ENCODE results near the gene CCSER2.
"Not testable (repeated sequence)": the region's sequence is repeated elsewhere in the genome, so short reads cannot be mapped to it uniquely, and the experiment has no call there.

Gene CCSER2

DNA sequence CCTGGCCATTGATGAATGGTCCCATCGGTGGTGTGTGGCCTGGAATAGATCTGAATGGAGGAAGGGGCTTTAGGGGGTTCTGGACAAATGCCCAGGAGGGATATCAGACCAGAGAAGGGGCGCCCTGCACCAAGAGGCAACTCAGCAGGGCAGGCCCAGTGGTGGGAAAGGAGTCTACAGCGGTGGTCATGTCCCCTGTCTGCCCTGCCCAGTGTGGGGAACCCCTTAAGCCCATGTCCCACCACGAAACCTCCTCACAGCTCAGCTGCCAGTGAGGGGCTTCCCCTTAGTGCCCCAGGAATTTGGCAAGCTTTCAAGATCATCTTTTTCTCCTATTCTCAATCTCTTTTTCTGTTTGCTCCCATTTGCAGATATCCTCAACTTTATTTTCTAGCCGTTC lies 14.1 kb upstream of the CCSER2 start:
- no peak for DNase-seq (ENCODE audit: low read depth in 2 of 2)

DNA sequence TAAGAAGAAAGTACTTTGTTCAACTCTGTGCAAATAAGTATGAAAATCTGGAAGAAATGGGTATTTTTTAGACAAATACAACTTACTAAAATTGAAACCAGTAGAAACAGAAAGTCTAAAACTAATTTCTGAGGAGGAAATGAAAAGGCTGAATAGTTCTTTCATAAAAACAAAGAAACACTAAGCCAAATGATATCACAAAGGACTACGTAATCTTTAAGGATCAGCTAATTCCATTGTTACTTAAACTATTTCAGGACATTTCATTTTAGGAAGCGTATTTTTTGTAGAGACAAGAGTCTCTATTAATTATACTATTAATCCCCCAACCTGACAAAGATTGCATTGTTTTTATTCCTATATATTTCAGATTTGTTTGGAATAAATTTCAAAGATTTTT lies 11.2 kb upstream of the CCSER2 start:
- no peak for DNase-seq (ENCODE audit: low read depth in 2 of 2)

- DNase-seq (ENCODE audit: low read depth in 2 of 2), result no peak
These were observed 6.5 kb upstream of the CCSER2 start for GRCh38 chr10:84321902-84322301.

GRCh38 chr10:84323566-84323965 lies 4.8 kb upstream of the CCSER2 start:
- not testable (repeated sequence) for DNase-seq (ENCODE audit: low read depth in 2 of 2)

DNA sequence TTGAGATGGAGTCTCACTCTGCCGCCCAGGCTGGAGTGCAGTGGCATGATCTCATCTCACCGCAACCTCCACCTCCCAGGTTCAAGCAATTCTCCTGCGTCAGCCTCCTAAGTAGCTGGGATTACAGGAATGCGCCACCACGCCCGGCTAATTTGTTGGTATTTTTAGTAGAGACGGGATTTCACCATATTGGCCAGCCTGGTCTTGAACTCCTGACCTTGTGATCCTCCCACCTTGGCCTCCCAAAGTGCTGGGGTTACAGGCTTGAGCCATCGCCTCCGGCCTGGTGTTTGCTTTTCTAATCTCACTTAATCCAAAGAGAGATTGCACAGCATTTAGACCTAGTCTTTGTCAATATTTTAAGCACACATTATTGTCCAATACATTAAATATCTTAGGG lies 1.4 kb upstream of the CCSER2 start:
- DNase-seq (ENCODE audit: low read depth in 2 of 2), result not testable (repeated sequence)

GRCh38 chr10:84329196-84329611 lies 815 bp downstream of the CCSER2 start:
- peak; percentile 61 to 67 for DNase-seq (ENCODE audit: low read depth in 2 of 2)

DNA sequence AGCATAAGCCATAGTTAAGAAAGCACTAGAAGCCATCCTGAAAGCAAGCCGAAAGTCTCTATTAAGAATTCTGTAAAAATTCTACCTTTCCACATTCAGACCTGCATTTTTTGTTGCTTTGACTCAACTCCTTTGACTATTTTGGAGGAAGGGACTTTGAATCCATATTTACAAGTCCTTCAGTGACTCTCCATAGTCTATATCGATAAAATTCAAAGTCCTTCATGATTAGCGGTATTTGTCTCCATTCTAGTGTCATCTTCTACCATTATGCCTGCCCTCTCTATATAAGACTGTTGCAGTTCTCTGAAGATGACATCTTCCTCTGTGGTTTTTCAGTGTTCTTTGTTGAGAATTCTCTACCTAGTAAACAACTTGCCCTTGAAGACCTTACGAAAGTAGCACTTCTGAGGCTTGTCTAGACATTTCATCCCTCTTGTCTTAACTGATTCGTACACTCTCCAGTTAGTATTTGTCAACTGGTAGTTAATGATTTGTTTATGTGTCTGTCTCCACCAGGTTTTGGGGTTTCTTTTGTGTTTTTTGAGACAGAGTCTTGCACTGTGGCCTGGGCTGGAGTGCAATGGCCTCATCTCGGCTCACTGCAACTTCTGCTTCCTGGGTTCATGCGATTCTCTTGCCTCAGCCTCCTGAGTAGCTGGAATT lies 1.7 kb downstream of the CCSER2 start:
- DNase-seq (ENCODE audit: low read depth in 2 of 2), result no peak

DNA sequence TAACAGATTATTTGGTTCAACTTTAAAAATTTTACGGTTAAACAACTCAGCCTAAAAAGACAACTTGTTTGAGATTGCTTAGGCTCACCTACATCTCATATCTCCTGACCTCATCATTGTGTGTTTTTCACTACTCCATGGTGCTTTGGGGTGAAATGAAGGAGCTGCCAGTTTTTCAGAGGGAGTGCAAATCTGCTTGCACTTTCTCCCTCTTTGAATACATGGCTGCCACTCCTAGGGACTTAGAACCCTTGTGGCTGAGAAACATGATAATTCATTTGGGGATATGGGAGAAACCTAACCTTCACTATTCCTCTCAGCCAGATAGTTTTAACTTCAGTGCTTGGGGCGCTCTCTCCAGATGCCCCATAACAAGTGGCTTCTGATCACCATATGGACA lies 2.7 kb downstream of the CCSER2 start:
- DNase-seq (ENCODE audit: low read depth in 2 of 2), result no peak

DNA sequence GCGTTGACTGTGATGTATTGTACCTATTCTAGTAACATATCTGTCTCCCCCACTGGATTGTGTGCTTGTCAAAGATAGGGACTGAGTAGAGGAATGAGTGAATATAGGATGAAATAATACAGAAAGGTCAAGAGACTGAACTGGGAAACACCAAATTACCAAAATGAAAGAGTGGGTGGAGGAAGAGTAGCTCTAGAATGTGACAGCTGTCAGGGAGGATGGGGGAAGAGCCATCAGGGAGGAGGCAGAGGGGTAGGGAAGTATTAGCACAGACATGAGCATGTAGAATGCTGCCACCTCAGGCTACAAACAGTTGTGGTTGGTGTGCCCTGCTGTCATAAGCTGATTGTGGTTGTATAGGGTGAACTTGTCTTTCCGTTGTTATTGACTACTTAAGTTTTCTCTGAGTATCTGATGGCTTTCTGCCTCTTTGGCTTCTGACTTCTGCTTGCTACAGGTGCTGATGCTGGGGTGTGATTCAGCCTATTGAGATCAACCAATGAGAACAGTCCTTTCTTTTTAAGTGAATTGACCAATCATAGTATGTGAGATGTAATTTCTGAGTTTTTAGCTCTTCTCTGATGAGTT lies 5.6 kb downstream of the CCSER2 start:
- peak; percentile 38 to 49 for DNase-seq (ENCODE audit: low read depth in 2 of 2)

DNA sequence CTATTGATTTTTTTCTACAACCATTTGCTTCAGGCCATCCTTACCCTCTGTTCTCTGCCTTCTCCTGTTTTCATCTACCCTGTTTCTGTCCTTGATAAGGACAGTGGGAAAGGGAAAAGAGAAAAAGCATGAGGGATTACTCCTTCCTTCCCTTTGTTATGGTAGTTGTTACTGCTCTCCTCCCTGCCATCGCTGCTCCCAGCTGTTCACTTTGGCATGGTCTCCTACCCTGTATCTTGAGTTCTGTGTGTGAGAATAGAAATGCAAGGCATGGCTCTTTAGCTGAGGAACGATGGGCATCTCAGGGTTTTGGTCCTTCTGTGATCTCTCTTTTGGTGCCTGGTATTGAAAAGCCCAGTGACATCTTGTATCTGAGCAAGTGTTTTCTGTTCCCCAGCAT lies 6.4 kb downstream of the CCSER2 start:
- no peak for DNase-seq (ENCODE audit: low read depth in 2 of 2)

DNA sequence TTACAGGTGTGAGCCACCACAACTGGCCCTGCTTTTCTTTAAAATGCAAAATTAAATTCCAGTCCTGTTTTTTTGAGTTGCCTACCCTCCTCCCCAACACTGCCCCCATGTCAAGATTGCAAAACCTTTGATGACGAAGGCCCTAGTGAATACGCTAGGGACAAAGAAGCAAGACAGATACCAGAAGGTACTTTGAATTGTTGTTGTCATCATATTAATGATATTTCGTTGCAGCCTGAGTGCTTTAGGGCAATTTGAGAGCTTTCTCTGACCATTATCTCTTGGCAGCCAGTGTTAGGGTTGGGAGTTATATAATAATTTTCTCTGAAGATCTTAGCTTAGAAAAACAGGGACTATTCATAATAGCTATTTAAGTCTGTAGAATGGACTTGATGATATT lies 7.1 kb downstream of the CCSER2 start:
- DNase-seq (ENCODE audit: low read depth in 2 of 2), result no peak

DNA sequence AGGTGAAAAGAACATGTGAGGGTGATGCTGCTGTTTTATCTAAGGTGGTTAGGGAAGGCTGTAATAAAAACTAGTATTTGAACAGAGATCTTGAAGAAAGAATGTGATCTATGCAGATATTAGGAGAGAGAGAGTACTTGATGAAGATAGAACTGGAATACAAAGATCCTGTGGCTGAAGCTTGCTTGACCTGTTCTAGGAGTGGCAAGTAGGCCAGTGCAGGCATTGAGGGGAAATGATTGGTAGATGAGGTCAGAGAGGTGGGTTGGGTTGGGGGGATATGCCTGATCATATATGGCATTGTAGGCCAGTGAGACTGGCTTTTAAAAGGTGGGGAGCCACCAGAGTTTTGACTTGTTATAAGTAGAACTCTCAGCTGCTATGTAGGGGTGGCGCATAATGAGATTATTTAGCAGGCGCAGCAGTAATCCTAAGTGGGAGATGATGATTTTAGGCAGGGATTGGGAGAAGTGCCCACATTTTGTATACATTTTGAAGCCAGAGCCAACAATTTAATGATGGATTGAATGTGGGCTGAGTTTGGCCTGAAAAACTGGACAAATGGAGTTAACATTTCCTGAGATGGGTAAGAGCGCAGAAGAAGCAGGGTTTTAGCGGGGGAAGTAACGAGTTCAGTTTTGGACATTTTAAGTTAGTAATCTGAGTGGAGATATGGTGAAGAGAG lies 8.2 kb downstream of the CCSER2 start:
- no peak for DNase-seq (ENCODE audit: low read depth in 2 of 2)

DNA sequence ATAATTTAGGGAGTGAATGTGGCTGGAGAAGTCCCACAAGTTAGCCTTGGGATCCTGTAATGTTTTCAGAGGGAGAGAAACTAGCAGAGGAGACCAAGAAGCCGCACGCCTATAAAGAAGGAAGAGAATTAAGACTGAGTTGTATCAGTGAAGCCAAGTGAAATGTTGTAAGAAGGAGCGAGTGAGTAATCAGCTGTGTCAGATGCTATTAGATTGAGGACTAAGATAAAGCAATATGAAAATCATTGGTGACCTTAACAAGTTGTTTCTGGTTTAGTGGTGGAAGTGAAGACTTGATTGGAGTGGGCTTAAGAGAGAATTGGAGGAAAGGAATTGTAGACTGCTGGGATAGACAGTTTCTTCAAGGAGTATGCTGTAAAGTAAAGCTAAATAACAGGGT lies 8.8 kb downstream of the CCSER2 start:
- no peak for DNase-seq (ENCODE audit: low read depth in 2 of 2)

- no peak for DNase-seq (ENCODE audit: low read depth in 2 of 2)
These were observed 10.6 kb downstream of the CCSER2 start for GRCh38 chr10:84339025-84339424.

- DNase-seq (ENCODE audit: low read depth in 2 of 2), result no peak
These were observed 11.8 kb downstream of the CCSER2 start for GRCh38 chr10:84340187-84340586.

DNA sequence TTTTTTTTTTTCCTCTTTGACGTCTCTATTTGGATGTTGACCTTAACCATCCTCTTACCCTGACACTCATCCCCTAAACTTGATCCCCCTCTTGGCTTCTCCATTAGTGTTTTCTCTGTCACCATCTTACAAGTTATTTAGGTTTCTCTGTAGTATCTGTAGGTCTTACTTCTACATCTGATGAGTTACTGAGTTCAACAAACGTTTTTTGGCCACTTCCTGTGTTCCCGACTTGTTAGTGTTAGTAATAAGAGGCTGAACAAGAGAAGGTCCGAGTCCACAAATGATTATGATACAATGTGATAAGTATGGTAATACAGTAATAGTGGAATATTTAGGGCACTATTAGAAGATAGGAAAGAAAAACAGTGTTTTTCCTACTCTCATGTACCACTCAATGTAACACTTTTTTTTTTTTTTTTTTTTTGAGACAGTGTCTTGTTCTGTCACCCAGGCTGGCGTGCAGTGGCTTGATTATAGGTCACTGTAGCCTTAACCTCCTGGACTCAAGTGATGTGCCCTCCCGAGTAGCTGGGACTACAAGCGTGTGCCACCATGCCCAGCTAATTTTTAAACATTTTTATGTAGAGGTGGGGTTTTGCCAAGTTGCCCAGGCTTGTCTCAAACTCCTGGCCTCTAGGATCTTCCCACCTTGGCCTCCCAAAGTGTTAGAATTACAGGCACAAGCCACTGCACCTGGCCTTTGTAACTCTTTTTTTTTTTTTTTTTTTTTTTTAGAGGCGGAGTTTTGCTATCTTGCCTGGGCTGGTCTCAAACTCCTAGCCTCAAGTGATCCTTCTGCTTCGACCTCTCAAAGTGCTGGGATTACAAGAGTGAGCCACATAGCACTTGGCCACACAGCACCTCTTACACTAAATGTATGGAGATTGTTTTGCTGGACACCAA lies 12.5 kb downstream of the CCSER2 start:
- no peak for DNase-seq (ENCODE audit: low read depth in 2 of 2)

GRCh38 chr10:84341538-84341856 lies 13.1 kb downstream of the CCSER2 start:
- DNase-seq (ENCODE audit: low read depth in 2 of 2), result no peak

DNA sequence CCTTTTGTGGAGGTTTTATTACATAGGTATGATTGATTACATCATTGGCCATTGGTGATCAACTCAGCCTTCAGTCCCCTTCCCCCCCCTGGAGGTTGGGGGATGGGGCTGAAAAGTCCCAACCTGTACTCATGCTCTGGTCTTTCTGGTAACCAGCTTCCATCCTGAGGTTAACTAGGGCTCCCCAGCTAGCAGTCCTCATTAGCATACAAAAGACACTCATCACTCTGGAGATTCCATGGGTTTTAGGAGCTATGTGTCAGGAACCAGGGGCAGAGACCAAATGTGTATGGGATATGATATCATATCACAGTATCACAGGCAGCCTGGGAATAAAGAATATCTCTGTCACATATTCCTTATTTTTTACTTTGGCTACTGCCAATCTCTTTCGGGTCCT lies 13.6 kb downstream of the CCSER2 start:
- no peak for DNase-seq (ENCODE audit: low read depth in 2 of 2)

- DNase-seq (ENCODE audit: low read depth in 2 of 2), result no peak
These were observed 14.2 kb downstream of the CCSER2 start for GRCh38 chr10:84342584-84342983.

- DNase-seq (ENCODE audit: low read depth in 2 of 2), result no peak
These were observed 15.4 kb downstream of the CCSER2 start for GRCh38 chr10:84343831-84344230.

- DNase-seq (ENCODE audit: low read depth in 2 of 2), result no peak
These were observed 16.1 kb downstream of the CCSER2 start for GRCh38 chr10:84344526-84344925.

DNA sequence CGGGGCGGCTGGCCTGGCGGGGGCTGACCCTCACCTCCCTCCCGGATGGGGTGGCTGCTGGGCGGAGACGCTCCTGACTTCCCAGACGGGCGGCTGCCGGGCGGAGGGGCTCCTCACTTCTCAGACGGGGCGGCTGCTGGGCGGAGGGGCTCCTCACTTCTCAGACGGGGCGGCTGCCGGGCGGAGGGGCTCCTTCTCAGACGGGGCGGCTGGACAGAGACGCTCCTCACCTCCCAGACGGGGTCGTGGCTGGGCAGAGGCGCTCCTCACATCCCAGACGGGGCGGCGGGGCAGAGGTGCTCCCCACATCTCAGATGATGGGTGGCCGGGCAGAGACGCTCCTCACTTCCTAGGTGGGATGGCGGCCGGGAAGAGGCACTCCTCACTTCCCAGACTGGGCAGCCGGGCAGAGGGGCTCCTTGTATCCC lies 19.2 kb downstream of the CCSER2 start:
- not testable (repeated sequence) for DNase-seq (ENCODE audit: low read depth in 2 of 2)

Data from stimulated activated CD4-positive, alpha-beta T cell treated with anti-CD3 and anti-CD28 coated beads, Interleukin-15, amount 100 ng/mL, for 48 hours (primary cell).